GM21619 (cell line): ENCODE results near the gene CBR1.
A peak's percentile ranks its signal among the peaks of the same experiment; 100 is the strongest.
"Not testable (repeated sequence)": the region's sequence is repeated elsewhere in the genome, so short reads cannot be mapped to it uniquely, and the experiment has no call there.

Experiments used
- ATAC-seq: cut with Tn5 transposase; IDR thresholded peaks from one replicate; pipeline ENCODE4 v1.9.1; 2021; ENCODE audit not compliant: unreplicated experiment

The CBR1 gene

DNA sequence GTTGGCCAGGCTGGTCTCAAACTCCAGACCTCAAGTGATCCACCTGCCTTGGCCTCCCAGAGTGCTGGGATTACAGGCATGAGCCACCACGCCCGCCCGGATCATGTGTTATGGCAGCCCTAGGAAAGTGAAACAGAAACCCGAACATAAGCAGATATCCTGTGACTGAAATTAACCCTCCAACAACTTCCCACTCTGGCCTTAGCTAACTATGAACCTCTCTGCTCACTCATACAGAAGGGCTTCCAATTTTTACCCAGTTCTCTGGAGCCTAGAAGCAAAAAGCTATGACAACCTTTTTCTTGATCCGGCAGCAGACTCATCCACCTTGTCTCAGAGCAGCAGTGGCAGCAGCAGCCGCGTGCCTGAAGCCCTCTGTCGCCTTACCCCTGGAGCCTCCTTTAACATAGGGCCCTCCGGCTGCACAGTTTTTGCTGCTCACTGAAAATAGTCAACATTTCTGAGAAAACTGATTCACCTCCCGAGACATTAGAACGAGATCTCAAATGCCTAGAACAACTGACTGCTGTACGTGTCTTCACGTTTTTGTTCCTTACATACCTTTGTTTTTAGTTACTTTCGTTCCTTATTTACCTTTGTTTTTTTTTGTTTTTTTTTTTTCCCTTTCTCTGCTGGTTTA, 9.3 kb downstream of the CBR1 start:
- no peak for ATAC-seq

DNA sequence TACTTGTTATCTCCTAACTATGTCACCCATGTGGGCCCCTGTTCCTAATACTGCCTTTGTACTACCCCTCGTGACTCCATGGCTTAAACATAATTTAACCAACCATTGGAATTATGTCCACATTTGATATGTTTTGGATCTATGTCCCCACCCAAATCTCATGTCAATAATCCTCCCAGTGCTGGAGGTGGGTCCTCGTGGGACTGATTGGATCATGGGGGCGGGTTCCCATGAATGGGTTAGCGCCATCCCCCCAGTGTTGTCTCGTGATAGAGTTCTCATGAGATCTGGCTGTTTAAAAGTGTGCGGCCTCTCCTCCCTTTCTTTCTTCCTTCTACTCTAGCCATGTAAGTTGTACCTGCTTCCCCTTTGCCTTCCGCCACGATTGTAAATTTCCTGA, 9.8 kb downstream of the CBR1 start:
- ATAC-seq: no peak

DNA sequence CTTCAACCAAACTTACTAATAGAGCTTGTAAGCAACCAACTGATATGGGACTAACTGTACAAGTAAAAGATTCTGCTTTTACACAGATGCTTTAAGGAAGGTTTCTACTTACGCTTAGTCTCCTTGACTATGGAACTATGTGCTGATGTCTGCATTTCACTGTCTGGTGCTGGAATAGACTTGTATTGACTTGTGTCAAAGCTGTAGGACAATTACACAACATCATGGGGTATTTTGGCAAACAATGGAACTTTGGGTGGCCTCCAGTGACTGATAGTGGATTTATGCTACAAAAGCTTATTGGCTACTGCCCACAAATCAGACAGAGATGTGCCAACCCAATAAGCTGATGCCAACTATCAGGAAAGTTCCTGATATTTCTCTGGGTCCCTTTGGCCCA, 10.6 kb downstream of the CBR1 start:
- no peak for ATAC-seq

- no peak for ATAC-seq
Observed at GRCh38 chr21:36082237-36082664, 12.4 kb downstream of the CBR1 start.

DNA sequence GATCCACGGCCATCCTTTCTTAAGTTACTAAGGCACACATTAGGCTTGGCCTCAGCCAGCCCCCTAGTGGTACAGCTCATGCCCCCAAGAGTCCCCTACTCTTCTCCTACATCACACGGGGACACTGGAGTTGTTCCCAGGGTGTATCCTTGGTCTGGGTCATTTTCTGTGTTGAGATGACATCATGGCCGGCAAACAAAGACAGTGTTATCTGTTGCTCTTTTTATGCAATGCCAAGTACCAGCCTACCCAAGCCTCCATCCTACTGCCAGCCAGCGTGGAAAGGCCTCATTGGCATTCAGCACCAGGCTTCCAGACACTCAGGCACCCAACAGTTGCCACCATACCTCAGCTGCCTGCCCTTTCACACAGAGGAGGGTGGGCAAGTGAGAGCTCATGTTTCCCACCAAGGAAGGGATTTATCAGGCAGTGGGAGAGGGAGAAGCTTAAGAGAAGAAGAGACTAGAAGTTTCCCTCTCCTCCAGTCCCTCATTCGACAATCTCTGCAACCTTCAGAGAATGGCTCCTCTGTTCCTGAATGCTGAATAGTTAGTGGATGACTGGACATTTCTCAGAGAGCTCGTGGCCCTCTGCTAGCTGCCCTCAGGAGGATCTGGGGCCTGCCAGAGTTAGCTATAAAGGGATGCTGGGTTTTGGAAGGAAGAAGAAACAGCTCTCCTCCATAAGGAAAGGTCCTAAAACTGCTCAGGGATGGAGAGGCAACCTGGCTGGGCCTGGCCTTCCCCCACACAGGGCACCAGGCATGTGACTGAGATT, 17.7 kb downstream of the CBR1 start:
- ATAC-seq: no peak

GRCh38 chr21:36089946-36090345, 20.1 kb downstream of the CBR1 start:
- ATAC-seq: no peak

DNA sequence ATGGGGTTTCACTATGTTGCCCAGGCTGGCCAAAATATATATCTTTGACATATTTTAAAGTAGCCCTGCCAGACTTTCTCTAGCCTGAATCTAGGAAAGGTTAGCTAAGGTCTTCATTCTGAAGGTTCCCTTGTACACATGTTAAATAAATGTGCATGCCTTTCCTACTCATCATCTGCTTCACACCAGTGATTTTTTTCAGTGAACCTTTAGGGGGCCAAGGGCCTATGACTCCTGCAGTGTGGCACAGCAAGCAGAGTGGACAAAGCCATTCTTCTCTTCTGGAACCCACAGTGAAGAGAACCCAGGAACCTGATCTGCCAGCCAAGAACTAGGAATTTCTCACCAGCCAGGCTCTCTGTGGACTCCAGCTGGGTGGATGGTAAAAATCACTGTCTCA, 22.9 kb downstream of the CBR1 start:
- ATAC-seq: no peak

GRCh38 chr21:36093512-36093911, 23.7 kb downstream of the CBR1 start:
- ATAC-seq: no peak

- ATAC-seq: no peak
Observed at GRCh38 chr21:36096398-36097290, 26.8 kb downstream of the CBR1 start.

DNA sequence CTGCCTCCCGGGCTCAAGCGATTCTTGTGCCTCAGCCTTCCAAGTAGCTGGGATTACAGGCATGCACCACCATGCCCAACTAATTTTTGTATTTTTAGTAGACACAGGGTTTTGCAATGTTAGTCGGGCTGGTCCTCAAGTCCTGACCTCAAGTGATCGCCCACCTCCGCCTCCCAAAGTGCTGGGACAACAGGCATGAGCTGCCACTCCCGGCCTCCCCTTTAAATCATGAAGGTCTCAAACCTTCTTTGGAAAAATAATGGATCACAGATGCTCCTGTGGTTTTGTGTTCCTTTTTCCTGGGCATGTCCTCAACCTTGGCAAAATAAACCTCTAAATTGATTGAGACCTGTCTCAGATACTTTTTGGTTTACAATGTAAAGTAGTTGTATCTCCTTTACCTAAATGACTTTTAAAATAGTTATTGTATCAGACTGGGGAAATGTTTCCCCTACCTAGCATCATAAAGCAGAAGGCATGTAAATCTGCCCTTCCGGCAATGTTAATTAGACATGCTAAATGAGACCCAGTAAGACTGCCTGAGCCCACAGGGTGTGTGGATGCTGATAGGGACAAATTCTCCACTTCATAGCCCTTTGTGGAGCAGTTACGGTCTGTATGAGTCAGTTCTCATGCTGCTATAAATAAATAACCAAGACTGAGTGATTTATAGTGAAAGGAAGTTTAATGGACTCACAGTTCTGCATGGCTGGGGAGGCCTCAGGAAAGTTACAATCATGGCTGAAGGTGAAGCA, 27.8 kb downstream of the CBR1 start:
- peak; percentile 82 for ATAC-seq

GRCh38 chr21:36098182-36098532, 28.3 kb downstream of the CBR1 start:
- ATAC-seq: no peak

DNA sequence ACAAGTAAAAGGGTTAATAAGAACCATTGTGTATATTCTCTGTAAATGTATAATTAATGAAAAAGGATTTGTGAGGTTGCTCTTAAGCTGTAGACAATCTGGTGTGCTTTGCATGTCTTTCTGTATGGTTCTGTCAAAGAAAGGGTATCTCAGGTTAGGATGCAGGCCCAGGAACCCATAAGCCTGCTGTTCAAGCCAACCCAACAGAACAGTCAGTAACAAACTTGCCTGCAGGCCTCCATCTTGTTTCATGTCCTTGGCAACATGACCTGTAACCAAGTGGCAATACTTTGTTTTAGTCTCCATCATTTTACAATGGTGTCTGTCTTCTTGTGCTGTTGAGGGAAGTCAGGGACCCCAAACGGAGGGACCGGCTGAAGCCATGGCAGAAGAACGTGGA, 29.2 kb downstream of the CBR1 start:
- no peak for ATAC-seq

GRCh38 chr21:36099695-36100211, 29.9 kb downstream of the CBR1 start:
- not testable (repeated sequence) for ATAC-seq

DNA sequence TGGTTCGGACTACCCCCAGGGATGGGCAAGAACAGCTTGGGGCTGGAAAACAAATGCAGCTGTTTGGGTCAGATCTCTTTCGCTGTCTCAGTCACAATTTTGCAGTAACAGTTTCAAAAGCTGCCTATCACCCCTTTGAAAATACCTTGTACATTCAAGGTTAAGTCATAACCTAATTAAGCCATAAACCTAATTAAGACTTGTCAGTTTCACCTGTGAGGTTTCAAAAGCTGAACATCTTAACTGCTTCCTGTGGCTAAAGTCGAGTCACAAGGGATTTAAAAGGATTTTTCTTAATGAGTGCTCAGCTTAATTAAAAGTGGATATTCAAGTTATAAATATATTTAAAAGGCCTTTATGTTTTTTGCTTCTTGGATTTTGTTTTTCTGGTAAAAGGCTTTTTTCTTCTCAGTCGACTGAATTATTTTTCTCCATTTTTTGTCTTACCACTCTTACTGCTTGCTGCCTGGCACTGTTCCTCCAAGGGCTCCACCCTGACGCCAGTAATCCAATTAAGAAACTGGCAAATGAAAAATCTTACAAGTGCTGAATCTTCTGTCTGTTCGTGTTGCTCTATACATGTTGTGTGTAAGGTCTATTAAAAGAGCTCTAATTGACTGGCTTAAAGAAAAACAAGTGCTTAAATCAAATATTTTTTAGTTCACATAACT, 31.3 kb downstream of the CBR1 start:
- no peak for ATAC-seq

DNA sequence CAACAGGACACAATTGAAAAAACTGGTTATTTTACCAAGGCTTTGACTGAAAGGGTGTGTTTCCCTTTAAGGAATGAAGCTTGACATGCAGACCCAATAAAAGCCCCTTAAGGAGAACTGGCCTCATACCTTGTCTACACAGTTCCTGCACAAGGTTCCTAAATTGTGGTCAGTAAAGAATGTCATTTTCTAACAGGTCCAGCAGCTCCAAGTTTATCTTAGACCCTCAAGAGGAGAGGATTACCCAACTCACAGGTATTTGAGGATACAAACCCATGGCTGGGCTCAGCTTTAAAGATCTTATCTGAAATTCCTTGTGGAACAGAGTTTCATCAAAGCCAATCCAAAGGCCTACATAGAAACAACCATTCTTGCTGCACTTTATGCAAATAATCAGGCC, 33.6 kb downstream of the CBR1 start:
- ATAC-seq: no peak

GRCh38 chr21:36104317-36105300, 34.8 kb downstream of the CBR1 start:
- ATAC-seq: no peak

- ATAC-seq: no peak
Observed at GRCh38 chr21:36105327-36105842, 35.6 kb downstream of the CBR1 start.

GRCh38 chr21:36109868-36110267, 40.0 kb downstream of the CBR1 start:
- no peak for ATAC-seq

- ATAC-seq: no peak
Observed at GRCh38 chr21:36111238-36111637, 41.4 kb downstream of the CBR1 start.
